GM12878 (cell line): ENCODE data around the gene CXCR6. TPM values are rescaled to one million over a fixed set of nuclear protein-coding genes. Genes with fewer than 3 reads are reported as not detected.

Source experiments
- MLLT1 ChIP-seq: fragments of 450-650 bp; IDR thresholded peaks from 2 replicates; pipeline ENCODE4 v1.6.1; 2016; ENCODE audit warnings: mild to moderate bottlenecking
- RAD21 ChIP-seq: IDR thresholded peaks from 2 replicates; pipeline ENCODE4 v1.6.1; 2011; ENCODE audit warnings: mild to moderate bottlenecking, low read depth, low read length, moderate library complexity; ENCODE audit not compliant: insufficient read depth
- REST ChIP-seq: IDR thresholded peaks from 2 replicates; pipeline ENCODE4 v1.6.1; 2012; ENCODE audit warnings: mild to moderate bottlenecking, low read depth, low read length
- TARDBP ChIP-seq: IDR thresholded peaks from 2 replicates; pipeline ENCODE4 v1.6.1; 2016; ENCODE audit warnings: borderline replicate concordance
- USF2 ChIP-seq: IDR thresholded peaks from 2 replicates; pipeline ENCODE4 v1.6.1; 2011; ENCODE audit warnings: low read depth, low read length, improper control_type of control experiment, borderline replicate concordance
- ZNF592 ChIP-seq: fragments of 450-650 bp; IDR thresholded peaks from 2 replicates; pipeline ENCODE4 v1.6.1; 2017; ENCODE audit warnings: mild to moderate bottlenecking, moderate library complexity
- polyA plus RNA-seq, 11 experiments: library from polyadenylated mRNA; depleted of rRNA in 4 of 11; unstranded in 6 of 11; stranded (reverse) in 5 of 11; fragments of >200 nt; fragmentation: Nextera tagmentation in 4 of 11; fragmentation: Illumina TruSeq in 1 of 11; extraction: Ambion mirVana in 4 of 11; extraction: Trizol in 1 of 11; gene quantifications; 1 replicate in 1 of 11; 2 replicates in 10 of 11; pipeline versions ENCODE4 v1.2.1 to v1.2.3, GENCODE V29; 2011 to 2016; ENCODE audit warnings: inconsistent platforms in 2 of 11, missing spikeins in 2 of 11, low read depth in 1 of 11
- total RNA-seq, 4 experiments: library from RNA; depleted of rRNA in 3 of 4; stranded (reverse); fragments of >200 nt in 3 of 4; fragmentation: Illumina TruSeq in 1 of 4; extraction: Trizol in 1 of 4; gene quantifications; 2 replicates each; pipeline versions ENCODE4 v1.2.1 to v1.2.3, GENCODE V29; 2013 to 2021

CXCR6 gene
- total and polyA plus RNA-seq, 10 of the 15 experiments (the other 5 are each of a cell fraction or from before 2014, with no cell fraction given): 0.04 to 0.20 (median 0.12) TPM; not detected in 5

- TF ChIP-seq MLLT1: no peak
- no peak for TF ChIP-seq RAD21
- no peak for TF ChIP-seq TARDBP
- no peak for TF ChIP-seq USF2
- no peak for TF ChIP-seq REST
- TF ChIP-seq ZNF592: no peak
Measured at GRCh38 chr3:45949432-45949831, 6.2 kb downstream of the CXCR6 start (continued).
